DND-41 (cell line): ENCODE results near the gene NAA10.

Source experiments
- CTCF ChIP-seq: IDR thresholded peaks from 2 replicates; pipeline ENCODE4 v1.5.1; 2012; ENCODE audit warnings: borderline replicate concordance, low read length, moderate library complexity, mild to moderate bottlenecking; ENCODE audit not compliant: poor library complexity, severe bottlenecking; ENCODE audit errors: extremely low read depth
- EZH2 ChIP-seq: IDR thresholded peaks from 3 replicates; pipeline ENCODE4 v1.6.1; 2012; ENCODE audit warnings: borderline replicate concordance, low read depth, mild to moderate bottlenecking, moderate library complexity, low read length, inconsistent platforms; ENCODE audit not compliant: severe bottlenecking

GRCh38 chrX:153920546-153920945, 14.3 kb downstream of the NAA10 start:
- TF ChIP-seq CTCF (no peak), EZH2 (no peak)
